HG02623 (cell line): ENCODE data around the gene NPFF.

Experiments
- ATAC-seq: cut with Tn5 transposase; IDR thresholded peaks from one replicate; pipeline ENCODE4 v1.9.1; 2021; ENCODE audit warnings: moderate library complexity; ENCODE audit not compliant: unreplicated experiment

Gene NPFF

DNA sequence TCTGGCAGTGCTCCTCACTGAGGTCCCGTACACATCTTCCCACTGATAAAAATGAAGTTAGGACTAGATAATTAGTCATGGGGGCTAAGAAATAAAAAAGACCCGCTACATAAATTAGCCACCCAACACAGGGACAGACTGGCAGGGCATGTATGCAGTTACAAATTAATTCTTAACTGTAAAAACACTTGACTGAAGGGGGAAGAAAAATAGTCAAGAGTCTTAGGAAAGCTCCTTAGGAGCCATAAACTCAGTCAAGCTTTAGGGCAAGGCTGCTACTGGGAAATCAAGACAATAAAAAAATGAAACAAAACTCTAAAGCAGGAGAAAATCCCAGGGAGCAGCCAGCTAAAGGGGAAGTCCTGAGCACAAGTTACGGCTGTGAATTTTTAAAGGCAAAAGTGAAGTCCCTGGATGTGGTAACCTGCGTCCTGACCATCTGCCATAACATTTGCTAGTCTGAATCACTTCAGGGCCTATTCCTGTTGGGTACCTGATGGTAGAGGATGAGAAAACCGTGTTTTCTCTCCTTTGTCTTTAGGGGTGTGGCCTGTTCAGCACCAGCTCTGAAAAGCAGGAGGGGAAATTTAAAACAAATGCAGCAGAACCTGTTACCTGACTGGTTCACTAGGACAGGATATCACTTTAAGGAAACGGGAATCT is 7.5 kb upstream of the NPFF start:
- no peak for ATAC-seq

DNA sequence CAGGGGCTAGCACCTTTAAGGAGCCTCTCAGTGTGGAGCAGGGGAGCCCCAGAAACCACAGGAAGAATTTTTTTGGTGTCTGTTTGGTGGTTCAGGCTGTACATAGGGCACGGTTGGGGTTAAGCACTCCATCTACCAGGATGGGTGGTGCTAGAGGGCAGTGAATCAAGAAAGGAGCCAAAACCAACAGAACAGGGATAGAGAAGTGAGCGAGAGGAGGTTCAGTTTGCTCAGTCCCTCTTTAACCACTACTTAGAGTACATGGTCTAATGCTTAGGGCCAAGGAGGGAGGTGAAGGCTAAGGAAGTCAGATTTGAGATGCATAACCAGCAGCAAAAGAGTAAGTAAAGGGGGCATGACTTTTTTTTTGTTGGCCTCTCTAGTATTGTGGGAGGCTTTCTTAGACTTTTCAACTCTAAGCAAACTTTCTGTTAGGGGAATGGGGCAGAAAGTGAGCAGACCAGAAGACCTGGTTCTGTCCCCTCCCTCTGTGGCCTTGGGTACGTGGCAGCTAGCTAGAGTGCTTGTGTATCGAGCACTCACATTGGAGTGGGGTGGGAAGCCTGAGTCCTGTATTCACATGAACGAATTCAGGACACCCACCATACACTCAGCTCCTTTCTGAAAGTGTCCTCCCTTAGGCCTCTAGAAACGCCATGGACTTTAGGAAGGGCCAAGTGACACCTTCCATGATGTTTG is 6.6 kb upstream of the NPFF start:
- no peak for ATAC-seq

DNA sequence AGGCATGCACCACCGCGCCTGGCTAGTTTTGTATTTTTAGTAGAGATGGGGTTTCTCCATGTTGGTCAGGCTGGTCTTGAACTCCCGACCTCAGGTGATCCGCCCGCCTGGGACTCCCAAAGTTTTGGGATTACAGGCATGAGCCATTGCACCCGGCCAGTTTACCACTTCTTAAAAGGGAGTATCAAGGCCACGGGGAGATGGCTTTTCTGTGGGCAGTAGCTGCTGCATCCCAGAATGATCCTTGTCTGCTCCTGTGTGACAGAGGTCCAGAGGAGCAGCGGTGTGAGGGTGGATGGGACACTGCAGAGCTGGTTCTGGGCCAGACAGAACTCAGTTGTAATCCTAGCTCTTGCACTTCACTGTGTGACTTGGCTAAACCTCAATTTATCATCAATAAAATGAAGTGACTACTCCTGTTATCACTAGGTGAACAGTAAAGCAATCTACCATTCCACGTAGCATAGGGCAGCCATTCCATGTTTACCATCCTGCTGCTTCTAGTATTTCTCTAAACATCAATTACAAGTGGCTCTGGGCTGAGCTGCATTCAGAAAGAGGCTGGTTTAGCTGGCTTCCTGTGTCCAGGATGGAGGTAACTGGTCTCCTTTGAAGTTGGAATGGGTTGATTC is 3.0 kb upstream of the NPFF start:
- ATAC-seq, result no peak

DNA sequence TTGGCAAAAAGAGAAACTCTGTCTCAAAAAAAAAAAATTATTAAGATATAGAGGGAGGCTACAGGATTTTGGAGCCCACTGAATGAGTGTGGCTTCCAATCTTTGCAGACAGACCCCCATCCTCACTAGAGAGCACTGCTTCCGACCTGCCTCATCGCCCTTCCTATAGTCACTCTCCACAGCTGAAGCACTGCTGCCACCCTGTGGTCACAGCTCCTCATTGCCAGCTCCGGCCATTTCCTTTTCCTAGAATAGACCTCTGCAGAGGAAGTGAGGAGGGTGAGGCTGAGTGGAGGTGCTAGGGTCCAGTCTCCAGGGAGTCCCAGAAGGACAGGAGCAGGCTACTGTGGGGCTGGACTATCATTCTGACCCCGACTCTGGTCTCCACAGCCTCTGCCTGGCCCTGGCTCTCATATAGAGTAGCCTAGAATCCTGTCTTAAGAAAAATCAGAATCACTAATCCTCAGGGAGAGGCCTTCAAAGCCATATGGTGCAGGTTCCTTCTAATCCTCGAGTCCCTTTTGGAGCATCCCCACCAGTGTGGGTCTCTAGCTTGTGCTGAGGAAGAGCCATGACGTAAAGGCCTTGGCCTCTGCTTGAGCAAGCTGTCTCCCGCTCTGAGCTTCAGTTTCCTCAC is 1.4 kb upstream of the NPFF start:
- peak; percentile 76 for ATAC-seq

DNA sequence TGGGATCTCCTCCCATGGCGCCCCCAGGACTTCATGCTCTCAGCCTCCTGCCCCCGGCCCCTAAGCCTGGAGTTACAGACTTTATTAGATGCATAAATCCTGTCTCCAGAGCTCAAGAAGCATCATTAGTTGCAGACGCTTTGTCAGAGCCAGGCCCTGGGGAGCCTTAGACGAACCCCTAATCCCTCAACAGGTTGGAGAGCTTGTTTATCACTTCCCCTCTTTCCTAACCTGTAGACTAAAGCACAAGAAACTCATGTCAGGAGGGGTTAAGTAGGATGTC is 260 bp upstream of the NPFF start:
- ATAC-seq, result no peak

DNA sequence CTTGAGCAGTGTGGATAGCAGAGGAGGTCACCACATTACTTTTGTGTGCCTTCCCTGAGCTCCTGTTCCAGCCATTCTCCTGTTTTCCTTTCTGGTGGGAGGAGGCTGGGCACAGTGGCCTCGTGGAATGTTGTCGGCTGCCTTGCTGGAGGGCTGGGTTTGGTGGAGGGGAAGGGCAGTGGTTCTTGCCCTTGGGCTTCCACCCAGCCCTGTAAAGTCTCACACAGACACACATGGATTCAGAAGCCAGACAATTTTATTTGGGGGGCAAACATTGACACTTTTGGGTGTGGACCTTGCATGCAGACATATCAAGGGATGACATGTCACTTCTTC is 866 bp downstream of the NPFF start:
- ATAC-seq, result no peak

DNA sequence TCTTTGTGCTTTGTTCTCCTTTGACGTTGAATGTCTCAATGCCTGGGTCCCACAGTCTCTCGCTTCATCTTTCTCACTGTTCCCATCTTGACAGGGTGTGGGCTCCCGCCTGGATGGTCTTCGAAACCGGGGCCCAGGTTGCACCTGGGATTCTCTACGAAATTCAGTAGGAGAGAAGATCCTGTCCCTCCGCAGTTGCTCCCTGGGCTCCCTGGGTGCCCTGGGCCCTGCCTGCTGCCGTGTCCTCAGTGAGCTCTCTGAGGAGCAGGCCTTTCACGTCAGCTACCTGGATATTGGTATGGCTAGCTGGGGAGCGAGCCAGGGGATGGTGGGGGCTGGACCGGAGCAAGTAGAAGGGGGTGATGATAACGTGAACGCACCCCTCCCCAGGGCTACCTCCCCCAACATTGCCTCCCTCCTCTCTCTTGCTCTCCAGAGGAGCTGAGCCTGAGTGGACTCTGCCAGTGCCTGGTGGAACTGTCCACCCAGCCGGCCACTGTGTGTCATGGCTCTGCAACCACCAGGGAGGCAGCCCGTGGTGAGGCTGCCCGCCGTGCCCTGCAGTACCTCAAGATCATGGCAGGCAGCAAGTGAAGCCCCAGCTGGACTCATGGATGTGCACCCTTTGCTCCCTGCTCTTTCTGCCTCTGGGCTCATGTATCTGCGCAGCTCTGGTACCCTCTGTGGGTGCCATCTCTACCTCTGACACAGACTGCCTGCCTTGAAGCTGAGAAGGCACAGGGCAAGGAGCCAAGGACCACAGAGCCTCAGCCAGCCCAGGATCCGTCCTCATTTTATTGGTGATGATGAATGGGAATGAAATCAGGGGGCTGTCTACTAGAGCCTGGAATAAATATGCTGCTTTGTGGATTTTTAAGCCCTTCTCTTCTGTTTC is 1.5 kb downstream of the NPFF start:
- ATAC-seq, result no peak

DNA sequence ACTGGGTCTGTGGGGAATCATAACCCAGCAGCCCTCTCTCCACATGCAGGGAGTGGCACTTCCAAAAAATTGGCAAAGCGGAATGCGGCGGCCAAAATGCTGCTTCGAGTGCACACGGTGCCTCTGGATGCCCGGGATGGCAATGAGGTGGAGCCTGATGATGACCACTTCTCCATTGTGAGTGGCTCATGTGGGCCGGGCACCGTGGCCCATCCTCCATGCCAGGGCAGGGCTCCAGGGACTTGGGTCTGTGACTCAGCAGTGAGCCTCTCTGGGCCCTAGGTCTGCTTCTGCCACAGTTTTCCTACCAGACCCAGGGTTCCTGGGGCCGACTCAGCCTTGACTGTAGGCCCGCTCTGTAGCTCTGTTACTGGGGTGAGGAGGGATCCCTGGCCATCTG is 2.2 kb downstream of the NPFF start:
- ATAC-seq, result no peak

DNA sequence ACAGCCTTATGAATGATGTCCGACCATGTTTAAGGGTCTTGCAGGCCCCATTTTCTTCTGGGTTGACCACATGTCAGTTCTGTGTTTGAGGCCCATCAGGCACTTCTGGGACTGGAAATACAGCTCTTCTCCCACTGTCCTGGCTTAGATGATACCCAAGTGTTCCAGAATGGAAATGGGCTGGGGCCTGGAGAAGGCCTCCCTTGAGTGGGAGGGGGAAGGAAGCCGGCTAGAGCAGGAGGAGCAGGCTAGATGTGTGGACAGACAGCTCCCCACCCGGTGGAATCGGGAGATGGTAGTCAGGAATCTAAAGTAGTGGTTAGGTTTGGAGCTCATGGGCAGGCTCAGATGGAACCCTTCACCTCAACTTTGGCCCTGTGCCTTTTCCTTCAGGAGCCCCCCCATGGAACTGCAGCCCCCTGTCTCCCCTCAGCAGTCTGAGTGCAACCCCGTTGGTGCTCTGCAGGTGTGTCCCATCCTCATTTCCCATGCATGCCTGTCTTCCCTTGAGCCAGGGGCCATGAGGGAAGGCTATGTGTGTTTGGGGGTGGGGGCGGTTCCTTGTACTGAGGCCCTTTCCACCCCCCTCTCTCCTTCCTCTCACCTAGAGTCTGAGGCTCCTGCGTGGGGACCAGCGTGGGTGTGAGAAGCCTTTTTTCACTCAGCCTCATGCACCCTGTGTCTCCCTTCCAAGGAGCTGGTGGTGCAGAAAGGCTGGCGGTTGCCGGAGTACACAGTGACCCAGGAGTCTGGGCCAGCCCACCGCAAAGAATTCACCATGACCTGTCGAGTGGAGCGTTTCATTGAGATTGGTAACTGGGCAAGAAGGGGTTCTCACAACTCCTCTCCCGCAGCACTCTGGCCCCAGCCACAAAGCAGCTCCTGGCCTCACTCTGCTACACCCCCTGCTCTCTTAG is 3.0 kb downstream of the NPFF start:
- no peak for ATAC-seq

DNA sequence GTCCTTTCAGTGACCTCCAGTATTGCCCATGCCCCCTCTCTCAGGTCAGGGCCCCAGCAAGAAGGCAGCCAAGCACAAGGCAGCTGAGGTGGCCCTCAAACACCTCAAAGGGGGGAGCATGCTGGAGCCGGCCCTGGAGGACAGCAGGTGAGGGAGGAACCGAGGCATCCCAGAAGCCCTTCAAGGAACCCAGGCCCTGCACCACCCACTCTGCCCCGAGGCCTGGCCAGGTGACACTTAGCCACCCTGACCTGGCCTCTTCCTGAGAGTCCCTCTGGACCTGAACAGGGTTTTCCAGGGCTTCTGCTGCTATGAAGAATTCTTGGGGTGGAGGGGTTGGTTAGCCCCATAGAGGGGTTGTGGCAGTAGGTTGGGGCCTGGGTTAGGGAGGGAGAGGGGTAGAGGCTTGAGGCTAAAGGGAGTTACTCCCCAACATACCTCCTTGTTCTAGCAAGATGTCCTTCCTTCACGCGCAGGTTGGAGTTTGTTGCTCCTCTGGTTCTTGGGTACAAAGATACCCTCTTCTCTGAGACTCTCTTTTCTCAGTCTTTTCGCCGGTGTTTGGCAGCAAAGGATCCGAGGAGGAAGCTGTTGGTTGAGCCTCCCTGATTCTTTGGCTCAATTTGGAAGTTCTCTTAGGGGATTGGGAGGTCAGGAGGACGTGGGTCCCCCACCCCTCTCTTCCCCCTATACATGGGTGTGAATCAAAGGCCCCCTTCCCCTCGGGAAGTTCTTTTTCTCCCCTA is 4.1 kb downstream of the NPFF start:
- ATAC-seq, result no peak

DNA sequence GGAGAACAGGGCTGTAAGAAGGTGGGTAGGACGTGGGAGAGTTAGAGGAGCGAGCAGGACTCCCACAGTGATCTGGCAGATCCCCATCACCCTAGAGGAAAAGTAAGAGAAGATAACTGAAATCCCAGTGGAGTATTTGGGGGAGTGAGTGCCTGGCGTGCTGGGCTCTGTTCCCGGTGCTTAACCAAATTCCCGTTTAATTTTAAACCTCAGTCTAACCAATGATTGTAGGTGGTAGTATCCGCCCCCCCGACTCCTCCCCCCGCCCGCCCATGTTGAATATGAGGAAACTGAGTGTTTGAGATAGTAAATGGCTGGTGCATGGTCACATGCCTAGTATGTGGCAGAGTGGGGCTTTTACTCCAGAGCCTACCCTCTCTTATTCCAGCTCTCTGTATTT is 5.0 kb downstream of the NPFF start:
- ATAC-seq, result no peak

DNA sequence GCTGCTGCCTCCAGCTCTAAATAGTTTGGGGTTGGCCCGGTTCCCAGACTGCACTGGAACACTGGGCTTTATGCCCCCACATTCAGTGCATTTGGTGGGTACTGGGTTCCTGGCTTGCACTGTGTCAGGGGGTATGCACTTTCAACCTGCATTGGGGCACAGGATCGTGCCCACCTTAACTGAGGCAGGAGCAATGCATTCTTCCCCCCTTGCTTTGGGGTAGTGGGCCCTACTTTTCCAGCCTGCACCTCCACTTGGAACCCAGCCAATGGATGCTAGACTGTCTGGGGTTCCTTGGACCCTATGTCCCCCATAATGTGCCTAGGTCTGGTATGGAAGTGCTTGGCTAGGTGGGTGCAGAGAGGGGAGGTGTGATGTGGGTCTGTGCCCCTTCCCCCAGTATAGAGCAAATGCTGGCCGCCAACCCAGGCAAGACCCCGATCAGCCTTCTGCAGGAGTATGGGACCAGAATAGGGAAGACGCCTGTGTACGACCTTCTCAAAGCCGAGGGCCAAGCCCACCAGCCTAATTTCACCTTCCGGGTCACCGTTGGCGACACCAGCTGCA is 5.6 kb downstream of the NPFF start:
- no peak for ATAC-seq

DNA sequence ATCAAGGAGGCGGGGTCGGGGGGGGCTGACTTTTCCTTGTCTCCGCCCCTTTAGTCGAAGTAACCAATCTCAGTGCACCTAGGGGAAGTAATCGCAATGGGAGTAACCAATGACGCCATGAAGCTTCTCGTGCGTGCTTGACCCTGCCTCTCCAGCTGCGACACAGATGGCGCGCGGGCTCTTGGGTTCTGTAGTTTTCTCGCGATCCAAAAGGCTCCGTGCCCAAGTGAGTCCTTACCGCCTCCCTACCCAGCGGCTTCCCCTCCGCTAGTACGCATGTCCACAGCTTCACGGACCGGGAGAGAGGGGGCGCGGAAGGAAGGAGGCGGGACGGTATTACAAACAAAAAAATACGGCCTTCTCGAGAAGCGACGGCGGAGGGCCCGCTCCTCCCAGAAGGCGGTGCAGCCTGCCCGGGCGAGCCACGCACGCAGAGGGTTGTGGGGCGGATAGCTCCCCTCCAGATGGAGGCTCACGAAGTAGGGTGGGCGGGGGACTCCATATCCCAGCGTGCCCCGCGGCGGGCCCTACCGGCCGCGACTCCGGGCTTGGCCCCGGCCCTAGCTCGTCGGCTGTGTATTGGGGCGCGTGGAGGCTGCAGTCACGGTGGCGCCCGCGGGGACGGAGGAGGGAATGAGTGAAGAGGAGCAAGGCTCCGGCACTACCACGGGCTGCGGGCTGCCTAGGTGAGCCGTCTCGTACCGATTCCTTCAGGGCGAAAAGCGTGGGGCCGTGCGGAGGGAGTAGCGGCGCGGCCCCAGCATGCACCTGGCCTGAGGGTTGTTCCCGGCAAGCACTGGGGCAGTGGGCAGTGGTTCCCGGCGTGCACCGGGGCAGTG is 6.3 kb downstream of the NPFF start, which contains the start of gene TARBP2:
Gene TARBP2, plus strand, starts transcription at position 508 of the 839 bp plus-strand sequence. Its CDS starts 126 bp downstream, at position 634.
- peak; percentile 67 for ATAC-seq

DNA sequence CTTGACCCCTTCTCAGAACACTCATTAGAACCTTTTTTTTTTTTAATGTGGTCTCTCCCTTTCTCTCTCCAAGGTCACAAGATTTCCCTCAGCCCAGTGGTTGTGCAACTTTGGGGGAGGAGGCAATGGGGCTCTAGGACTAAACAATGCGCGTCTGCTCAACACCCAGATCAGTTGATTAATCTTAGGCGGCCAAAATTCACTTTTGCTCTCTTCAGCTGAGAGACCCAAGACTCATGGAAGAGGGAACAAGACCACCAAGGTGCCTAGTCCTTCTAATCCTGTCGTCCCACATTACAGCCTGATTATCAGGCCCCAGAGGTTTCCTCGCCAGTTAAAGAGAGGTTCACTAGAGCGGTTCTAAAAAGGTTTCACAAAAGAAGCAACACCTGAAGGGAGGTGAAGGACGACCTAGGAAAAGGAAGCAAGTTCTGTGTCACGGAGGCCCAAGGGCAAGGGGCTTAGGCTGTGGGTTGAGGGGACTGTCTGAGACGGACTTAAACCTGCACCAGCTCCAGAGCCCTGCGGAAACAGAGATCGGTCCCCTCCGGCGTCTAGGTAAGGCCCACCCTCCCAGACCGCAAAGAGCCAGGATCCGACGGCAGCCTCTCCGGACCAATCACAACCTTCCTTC is 7.0 kb downstream of the NPFF start:
- peak; percentile 51 for ATAC-seq

DNA sequence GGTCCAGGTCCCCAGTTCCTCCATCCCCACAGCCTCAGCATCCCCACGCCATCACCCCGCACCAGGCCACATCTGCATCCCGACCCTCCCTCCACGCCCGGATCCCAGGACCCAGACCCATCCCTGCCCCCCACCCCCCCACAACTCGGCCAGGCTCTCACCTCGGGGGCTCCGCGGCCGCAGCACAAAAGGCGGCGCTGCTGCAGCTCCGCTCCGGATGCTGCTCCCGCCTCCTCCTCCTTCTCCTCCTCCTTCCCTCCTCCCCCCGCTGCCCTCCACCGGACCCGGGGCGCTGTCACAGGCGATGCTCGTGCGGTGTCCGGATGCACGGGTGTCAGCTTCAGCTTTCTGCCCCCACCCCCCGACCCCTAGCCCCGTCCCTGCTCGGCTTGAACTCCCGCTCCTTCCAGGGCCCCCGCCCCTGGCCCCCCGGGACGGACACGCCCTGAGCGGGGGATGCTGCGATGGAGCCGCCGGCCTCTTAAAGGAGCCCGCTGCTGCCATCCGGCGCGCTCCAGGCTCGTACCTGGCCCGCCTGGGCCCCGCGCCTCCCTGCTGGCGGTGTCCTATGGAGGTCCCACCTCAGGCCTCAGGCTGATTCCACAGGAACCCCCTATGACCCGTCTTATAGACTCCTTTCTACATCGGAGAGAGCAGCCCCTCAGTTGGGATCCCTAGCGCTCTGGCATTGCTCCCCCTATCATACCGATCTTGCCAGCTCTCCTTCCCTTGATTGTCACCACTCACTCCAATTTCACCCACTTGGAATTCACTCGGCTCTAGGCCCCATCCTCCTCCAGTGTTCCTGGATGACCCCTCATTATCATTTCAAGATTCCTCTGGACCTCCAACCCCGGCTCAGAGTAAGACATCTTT is 7.8 kb downstream of the NPFF start, which contains the start of gene MAP3K12:
Gene MAP3K12, minus strand, starts transcription at position 193 of the 876 bp plus-strand sequence. CDS start 12,067 bp downstream, outside the sequence.
- no peak for ATAC-seq

DNA sequence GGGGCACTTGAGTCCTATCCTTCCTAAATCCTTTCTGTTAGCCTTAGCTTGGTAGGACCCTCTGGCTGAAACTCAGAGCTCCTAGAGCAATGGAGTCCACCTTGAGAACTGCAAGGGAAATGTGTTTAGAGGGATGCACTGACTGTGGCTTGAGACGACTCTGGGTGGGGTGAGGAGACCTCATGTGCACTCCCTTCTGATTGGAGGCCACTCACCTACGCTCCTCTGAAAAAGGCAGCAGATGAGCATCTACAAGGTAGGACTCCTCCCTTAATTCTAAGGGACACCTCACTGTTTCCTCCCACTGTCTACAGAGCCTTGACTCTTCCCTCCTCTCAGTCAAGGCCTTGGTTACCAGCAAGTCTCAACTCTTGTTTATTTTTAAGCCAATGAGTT is 9.1 kb downstream of the NPFF start:
- ATAC-seq, result no peak

DNA sequence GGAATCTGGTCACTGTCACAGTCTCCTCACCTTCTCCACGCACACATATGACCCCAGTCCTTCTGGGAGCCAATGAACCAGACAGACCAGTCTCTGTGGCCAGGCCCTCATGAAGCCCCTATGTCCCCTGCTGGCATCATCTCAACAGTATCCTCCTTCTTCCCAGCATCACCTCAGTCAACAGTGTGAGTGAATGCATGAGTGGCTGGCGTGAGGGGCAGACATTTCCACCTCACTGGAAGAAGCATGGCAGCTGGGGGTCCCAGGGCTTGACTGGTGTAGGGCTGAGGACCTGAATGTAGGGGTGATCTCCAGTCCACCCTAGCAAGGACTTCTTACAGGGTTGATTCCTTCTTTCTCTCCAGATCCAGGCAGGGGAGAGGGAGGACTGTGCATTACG is 9.8 kb downstream of the NPFF start:
- no peak for ATAC-seq
